ENCODE results near the gene PIAS2.

DNA sequence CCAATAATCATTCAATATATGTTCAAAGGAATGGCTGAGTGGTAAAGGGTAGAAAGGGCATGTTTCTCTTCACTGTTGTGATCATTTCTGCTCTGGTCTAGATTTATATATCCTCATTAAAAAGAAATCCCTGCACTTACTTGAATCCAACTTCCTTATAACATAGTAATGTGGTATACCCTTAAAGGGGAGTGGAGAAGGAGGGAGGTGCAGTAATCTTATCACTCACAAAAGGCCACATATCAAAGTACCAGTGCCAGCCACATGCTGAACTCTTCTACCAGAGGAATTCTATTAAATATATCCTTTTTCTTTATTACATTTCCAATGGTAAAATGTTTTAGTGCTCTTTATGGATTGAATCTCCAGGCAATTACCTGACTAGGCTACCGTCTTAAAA, 3.3 kb upstream of the PIAS2 start:
- TF ChIP-seq, protein P1, sequence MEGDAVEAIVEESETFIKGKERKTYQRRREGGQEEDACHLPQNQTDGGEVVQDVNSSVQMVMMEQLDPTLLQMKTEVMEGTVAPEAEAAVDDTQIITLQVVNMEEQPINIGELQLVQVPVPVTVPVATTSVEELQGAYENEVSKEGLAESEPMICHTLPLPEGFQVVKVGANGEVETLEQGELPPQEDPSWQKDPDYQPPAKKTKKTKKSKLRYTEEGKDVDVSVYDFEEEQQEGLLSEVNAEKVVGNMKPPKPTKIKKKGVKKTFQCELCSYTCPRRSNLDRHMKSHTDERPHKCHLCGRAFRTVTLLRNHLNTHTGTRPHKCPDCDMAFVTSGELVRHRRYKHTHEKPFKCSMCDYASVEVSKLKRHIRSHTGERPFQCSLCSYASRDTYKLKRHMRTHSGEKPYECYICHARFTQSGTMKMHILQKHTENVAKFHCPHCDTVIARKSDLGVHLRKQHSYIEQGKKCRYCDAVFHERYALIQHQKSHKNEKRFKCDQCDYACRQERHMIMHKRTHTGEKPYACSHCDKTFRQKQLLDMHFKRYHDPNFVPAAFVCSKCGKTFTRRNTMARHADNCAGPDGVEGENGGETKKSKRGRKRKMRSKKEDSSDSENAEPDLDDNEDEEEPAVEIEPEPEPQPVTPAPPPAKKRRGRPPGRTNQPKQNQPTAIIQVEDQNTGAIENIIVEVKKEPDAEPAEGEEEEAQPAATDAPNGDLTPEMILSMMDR (IDR thresholded peaks at IDR 0.05 in 2 of 3, conservative IDR thresholded peaks at IDR 0.05 in 1 of 3; ENCODE audit: insufficient read depth in 2 of 3, low read depth in 1 of 3, low read length in 3 of 3) = no peak
- no peak for TF ChIP-seq FOXM1 (IDR thresholded peaks at IDR 0.05; ENCODE audit: low read depth)
- no peak for TF ChIP-seq FOXM1 (CRISPR knock-in tag; IDR thresholded peaks at IDR 0.05; ENCODE audit: low read depth)
- TF ChIP-seq, protein P2, sequence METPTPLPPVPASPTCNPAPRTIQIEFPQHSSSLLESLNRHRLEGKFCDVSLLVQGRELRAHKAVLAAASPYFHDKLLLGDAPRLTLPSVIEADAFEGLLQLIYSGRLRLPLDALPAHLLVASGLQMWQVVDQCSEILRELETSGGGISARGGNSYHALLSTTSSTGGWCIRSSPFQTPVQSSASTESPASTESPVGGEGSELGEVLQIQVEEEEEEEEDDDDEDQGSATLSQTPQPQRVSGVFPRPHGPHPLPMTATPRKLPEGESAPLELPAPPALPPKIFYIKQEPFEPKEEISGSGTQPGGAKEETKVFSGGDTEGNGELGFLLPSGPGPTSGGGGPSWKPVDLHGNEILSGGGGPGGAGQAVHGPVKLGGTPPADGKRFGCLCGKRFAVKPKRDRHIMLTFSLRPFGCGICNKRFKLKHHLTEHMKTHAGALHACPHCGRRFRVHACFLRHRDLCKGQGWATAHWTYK (CRISPR knock-in tag; IDR thresholded peaks at IDR 0.05) = no peak
- TF ChIP-seq, protein P3, sequence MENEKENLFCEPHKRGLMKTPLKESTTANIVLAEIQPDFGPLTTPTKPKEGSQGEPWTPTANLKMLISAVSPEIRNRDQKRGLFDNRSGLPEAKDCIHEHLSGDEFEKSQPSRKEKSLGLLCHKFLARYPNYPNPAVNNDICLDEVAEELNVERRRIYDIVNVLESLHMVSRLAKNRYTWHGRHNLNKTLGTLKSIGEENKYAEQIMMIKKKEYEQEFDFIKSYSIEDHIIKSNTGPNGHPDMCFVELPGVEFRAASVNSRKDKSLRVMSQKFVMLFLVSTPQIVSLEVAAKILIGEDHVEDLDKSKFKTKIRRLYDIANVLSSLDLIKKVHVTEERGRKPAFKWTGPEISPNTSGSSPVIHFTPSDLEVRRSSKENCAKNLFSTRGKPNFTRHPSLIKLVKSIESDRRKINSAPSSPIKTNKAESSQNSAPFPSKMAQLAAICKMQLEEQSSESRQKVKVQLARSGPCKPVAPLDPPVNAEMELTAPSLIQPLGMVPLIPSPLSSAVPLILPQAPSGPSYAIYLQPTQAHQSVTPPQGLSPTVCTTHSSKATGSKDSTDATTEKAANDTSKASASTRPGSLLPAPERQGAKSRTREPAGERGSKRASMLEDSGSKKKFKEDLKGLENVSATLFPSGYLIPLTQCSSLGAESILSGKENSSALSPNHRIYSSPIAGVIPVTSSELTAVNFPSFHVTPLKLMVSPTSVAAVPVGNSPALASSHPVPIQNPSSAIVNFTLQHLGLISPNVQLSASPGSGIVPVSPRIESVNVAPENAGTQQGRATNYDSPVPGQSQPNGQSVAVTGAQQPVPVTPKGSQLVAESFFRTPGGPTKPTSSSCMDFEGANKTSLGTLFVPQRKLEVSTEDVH (IDR thresholded peaks at IDR 0.05; ENCODE audit: low read depth, partially characterized antibody) = no peak
- no peak for TF ChIP-seq CREB1 (IDR thresholded peaks at IDR 0.05)
- TF ChIP-seq CREB1 (CRISPR knock-in tag; IDR thresholded peaks at IDR 0.05) = no peak
- TF ChIP-seq, protein P4, sequence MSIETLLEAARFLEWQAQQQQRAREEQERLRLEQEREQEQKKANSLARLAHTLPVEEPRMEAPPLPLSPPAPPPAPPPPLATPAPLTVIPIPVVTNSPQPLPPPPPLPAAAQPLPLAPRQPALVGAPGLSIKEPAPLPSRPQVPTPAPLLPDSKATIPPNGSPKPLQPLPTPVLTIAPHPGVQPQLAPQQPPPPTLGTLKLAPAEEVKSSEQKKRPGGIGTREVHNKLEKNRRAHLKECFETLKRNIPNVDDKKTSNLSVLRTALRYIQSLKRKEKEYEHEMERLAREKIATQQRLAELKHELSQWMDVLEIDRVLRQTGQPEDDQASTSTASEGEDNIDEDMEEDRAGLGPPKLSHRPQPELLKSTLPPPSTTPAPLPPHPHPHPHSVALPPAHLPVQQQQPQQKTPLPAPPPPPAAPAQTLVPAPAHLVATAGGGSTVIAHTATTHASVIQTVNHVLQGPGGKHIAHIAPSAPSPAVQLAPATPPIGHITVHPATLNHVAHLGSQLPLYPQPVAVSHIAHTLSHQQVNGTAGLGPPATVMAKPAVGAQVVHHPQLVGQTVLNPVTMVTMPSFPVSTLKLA (conservative IDR thresholded peaks at IDR 0.05) = no peak
- no peak for TF ChIP-seq RBM39 (optimal IDR thresholded peaks at IDR 0.05; ENCODE audit: low read depth, low read length)
- TF ChIP-seq SAFB2 (IDR thresholded peaks at IDR 0.05; ENCODE audit: borderline replicate concordance, low read depth, low read length, severe bottlenecking) = no peak
- TF ChIP-seq XRCC4 (IDR thresholded peaks at IDR 0.05; ENCODE audit: extremely low read depth, insufficient read depth, insufficient read length) = no peak
- no peak for TF ChIP-seq HDAC6 (IDR thresholded peaks at IDR 0.05; ENCODE audit: low read depth, low read length)
- no peak for TF ChIP-seq SOX6 (IDR thresholded peaks at IDR 0.05)
